HepG2 (cell line): ENCODE results near the gene AMER3. TPM values are rescaled to one million over a fixed set of nuclear protein-coding genes. Genes with fewer than 3 reads are reported as not detected.
A peak's percentile ranks its signal among the peaks of the same experiment; 100 is the strongest.

Experiments
- CEBPG ChIP-seq: IDR thresholded peaks from 2 replicates; pipeline ENCODE4 v1.6.1; 2016
- CSRNP2 ChIP-seq: sonication (generic); formaldehyde crosslinking; conservative IDR thresholded peaks from 2 replicates; pipeline ENCODE4 v1.8.0; 2022; ENCODE audit warnings: low read depth, missing genetic modification reagents
- EEA1 ChIP-seq: sonication (generic); formaldehyde crosslinking; IDR thresholded peaks from 2 replicates; pipeline ENCODE4 v1.5.1; 2020; ENCODE audit warnings: mild to moderate bottlenecking, missing genetic modification reagents, borderline replicate concordance
- FOSL1 ChIP-seq: sonication (generic); formaldehyde crosslinking; IDR thresholded peaks from 2 replicates; pipeline ENCODE4 v1.9.0; 2021; ENCODE audit warnings: missing genetic modification reagents, borderline replicate concordance
- MIER2 ChIP-seq: IDR thresholded peaks from 2 replicates; pipeline ENCODE4 v1.6.1; 2016; ENCODE audit warnings: missing biosample characterization, missing genetic modification reagents
- NR2F6 ChIP-seq, 2 experiments: IDR thresholded peaks; 2 replicates each; pipeline ENCODE4 v1.6.1; 2016; ENCODE audit warnings: antibody characterized with exemption in 1 of 2, mild to moderate bottlenecking in 1 of 2
- PAXIP1 ChIP-seq: sonication (generic); formaldehyde crosslinking; conservative IDR thresholded peaks from 2 replicates; pipeline ENCODE4 v1.4.0; 2020; ENCODE audit warnings: mild to moderate bottlenecking, missing genetic modification reagents, moderate library complexity
- SRF ChIP-seq: IDR thresholded peaks from 2 replicates; pipeline ENCODE4 v1.6.1; 2011; ENCODE audit warnings: mild to moderate bottlenecking, low read depth, low read length, moderate library complexity
- SSRP1 ChIP-seq: IDR thresholded peaks from 2 replicates; pipeline ENCODE4 v1.6.1; 2016; ENCODE audit warnings: control low read depth
- STAG1 ChIP-seq: sonication (generic); formaldehyde crosslinking; IDR thresholded peaks from 2 replicates; pipeline ENCODE4 v1.4.0; 2020; ENCODE audit warnings: missing genetic modification reagents
- THRA ChIP-seq: sonication (generic); formaldehyde crosslinking; IDR thresholded peaks from 2 replicates; pipeline ENCODE4 v1.4.0; 2020; ENCODE audit warnings: missing genetic modification reagents, borderline replicate concordance
- ZBTB1 ChIP-seq: sonication (generic); formaldehyde crosslinking; IDR thresholded peaks from 2 replicates; pipeline ENCODE4 v1.4.0; 2020; ENCODE audit warnings: missing genetic modification reagents, borderline replicate concordance
- ZBTB14 ChIP-seq: sonication (generic); formaldehyde crosslinking; IDR thresholded peaks from 2 replicates; pipeline ENCODE4 v1.4.0; 2020; ENCODE audit warnings: missing genetic modification reagents
- ZBTB37 ChIP-seq: sonication (generic); formaldehyde crosslinking; IDR thresholded peaks from 2 replicates; pipeline ENCODE4 v1.4.0; 2020; ENCODE audit warnings: mild to moderate bottlenecking, missing genetic modification reagents
- ZIK1 ChIP-seq: sonication (generic); formaldehyde crosslinking; IDR thresholded peaks from 2 replicates; pipeline ENCODE4 v1.5.0; 2020; ENCODE audit warnings: mild to moderate bottlenecking, low read depth, missing genetic modification reagents, borderline replicate concordance
- ZNF234 ChIP-seq: sonication (generic); formaldehyde crosslinking; conservative IDR thresholded peaks from 2 replicates; pipeline ENCODE4 v1.5.1; 2020; ENCODE audit warnings: mild to moderate bottlenecking, missing genetic modification reagents
- ZNF367 ChIP-seq: sonication (generic); formaldehyde crosslinking; IDR thresholded peaks from 2 replicates; pipeline ENCODE4 v1.4.0; 2020; ENCODE audit warnings: missing genetic modification reagents, borderline replicate concordance
- ZNF570 ChIP-seq: sonication (generic); formaldehyde crosslinking; IDR thresholded peaks from 2 replicates; pipeline ENCODE4 v1.4.0; 2020; ENCODE audit warnings: mild to moderate bottlenecking, missing genetic modification reagents, borderline replicate concordance
- ZNF737 ChIP-seq: sonication (generic); formaldehyde crosslinking; IDR thresholded peaks from 2 replicates; pipeline ENCODE4 v1.5.0; 2020; ENCODE audit warnings: missing genetic modification reagents, mild to moderate bottlenecking, borderline replicate concordance
- ZNF761 ChIP-seq: sonication (generic); formaldehyde crosslinking; conservative IDR thresholded peaks from 2 replicates; pipeline ENCODE4 v1.4.0; 2020; ENCODE audit warnings: mild to moderate bottlenecking, missing genetic modification reagents
- polyA plus RNA-seq, 8 experiments: library from polyadenylated mRNA; depleted of rRNA in 3 of 8; stranded (reverse) in 7 of 8; unstranded in 1 of 8; fragments of >200 nt; fragmentation: Illumina TruSeq in 4 of 8; extraction: Trizol in 4 of 8; gene quantifications; 2 replicates each; pipeline versions ENCODE4 v1.2.1 to v1.2.3, GENCODE V29; 2011 to 2016; ENCODE audit warnings: low read depth in 4 of 8, missing spikeins in 1 of 8, mixed read lengths in 1 of 8; ENCODE audit not compliant: insufficient read depth in 1 of 8
- total RNA-seq, 5 experiments: library from RNA; depleted of rRNA; stranded (reverse); fragments of >200 nt; fragmentation: Illumina TruSeq; extraction: Trizol; gene quantifications; 2 replicates each; pipeline ENCODE4 v1.2.3, GENCODE V29; 2016; ENCODE audit warnings: low read depth in 1 of 5

AMER3 gene
- total and polyA plus RNA-seq, 2 of the 13 experiments (the other 11 are each of a cell fraction or from before 2014, with no cell fraction given): not detected

- TF ChIP-seq CSRNP2 (CRISPR knock-in tag) (no peak), ZNF570 (no peak), EEA1 (CRISPR knock-in tag) (no peak), ZNF367 (CRISPR knock-in tag) (no peak), ZNF234 (CRISPR knock-in tag) (no peak), ZBTB14 (CRISPR knock-in tag) (no peak), PAXIP1 (peak; percentile 70), STAG1 (CRISPR knock-in tag) (no peak), ZBTB37 (CRISPR knock-in tag) (peak; percentile 22; the same call in 1 of the 2 replicates), ZBTB1 (CRISPR knock-in tag) (no peak), NR2F6 (IDR thresholded peaks at IDR 0.05) (peak; percentile 19; the same call in 1 of the 2 replicates), NR2F6 (CRISPR knock-in tag; IDR thresholded peaks at IDR 0.05) (peak; percentile 49), FOSL1 (CRISPR knock-in tag) (no peak), MIER2 (peak; percentile 92), CEBPG (CRISPR knock-in tag) (peak; percentile 46; the same call in 1 of the 2 replicates), ZNF761 (CRISPR knock-in tag) (peak; percentile 70), THRA (CRISPR knock-in tag) (peak; percentile 46; the same call in 1 of the 2 replicates), ZNF737 (CRISPR knock-in tag) (peak; percentile 42; the same call in 1 of the 2 replicates), SRF (no peak), SSRP1 (0 out of 2 replicates have a peak, but pooled peaks have one; percentile 41), ZIK1 (CRISPR knock-in tag) (no peak)
Measured at GRCh38 chr2:130744287-130745117, 10.8 kb upstream of the AMER3 start (continued).
